HG02885 (cell line): Measurements from ENCODE around the gene CCDC172.

Source experiments
- ATAC-seq: cut with Tn5 transposase; IDR thresholded peaks from one replicate; pipeline ENCODE4 v1.9.1; 2021; ENCODE audit warnings: mild to moderate bottlenecking; ENCODE audit not compliant: unreplicated experiment, poor library complexity

Gene CCDC172

GRCh38 chr10:116421815-116422214 lies 97.6 kb downstream of the CCDC172 start:
- ATAC-seq: no peak

GRCh38 chr10:116427671-116428070 lies 103.4 kb downstream of the CCDC172 start, which contains the start of gene PNLIPRP3:
Gene PNLIPRP3, plus strand, starts transcription at chr10:116427847. Its CDS starts 166 bp downstream, at chr10:116428013.
- no peak for ATAC-seq

- ATAC-seq: no peak
These were observed 105.2 kb downstream of the CCDC172 start for GRCh38 chr10:116429288-116429977.
